ENCODE measurements around the gene ZBTB25.

Gene ZBTB25

GRCh38 chr14:64541972-64542835 is 38.6 kb upstream of the ZBTB25 start:
- TF ChIP-seq CTCF (IDR thresholded peaks at IDR 0.05; ENCODE audit: insufficient read depth, missing control alignments), result no peak
- FAIRE-seq, result no peak
- no peak for DNase-seq (ENCODE audit: insufficient read length, low spot score)

- FAIRE-seq, result no peak
- TF ChIP-seq CTCF (IDR thresholded peaks at IDR 0.05; ENCODE audit: insufficient read depth, missing control alignments), result no peak
- no peak for DNase-seq (ENCODE audit: insufficient read length, low spot score)
Observed at GRCh38 chr14:64541261-64541971, 37.8 kb upstream of the ZBTB25 start.

GRCh38 chr14:64540208-64541202 is 36.9 kb upstream of the ZBTB25 start, which contains the start of gene HSPA2:
Gene HSPA2 (plus strand): TSS chr14:64540741. CDS start chr14:64540850, 109 bp downstream.
- no peak for DNase-seq (ENCODE audit: insufficient read length, low spot score)
- TF ChIP-seq CTCF (IDR thresholded peaks at IDR 0.05; ENCODE audit: insufficient read depth, missing control alignments), result no peak
- FAIRE-seq, result no peak

- no peak for DNase-seq (ENCODE audit: insufficient read length, low spot score)
- FAIRE-seq, result no peak
- no peak for TF ChIP-seq CTCF (IDR thresholded peaks at IDR 0.05; ENCODE audit: insufficient read depth, missing control alignments)
Observed at GRCh38 chr14:64536488-64537245, 33.0 kb upstream of the ZBTB25 start.

GRCh38 chr14:64531567-64531966 is 27.9 kb upstream of the ZBTB25 start:
- no peak for FAIRE-seq
- TF ChIP-seq CTCF (IDR thresholded peaks at IDR 0.05; ENCODE audit: insufficient read depth, missing control alignments), result no peak
- DNase-seq (ENCODE audit: insufficient read length, low spot score), result no peak

GRCh38 chr14:64525354-64525753 is 21.7 kb upstream of the ZBTB25 start:
- FAIRE-seq (peak; percentile 58), DNase-seq (ENCODE audit: insufficient read length, low spot score) (no peak)
- no peak for TF ChIP-seq CTCF (IDR thresholded peaks at IDR 0.05; ENCODE audit: insufficient read depth, missing control alignments)
